KMS-11 (cell line): ENCODE measurements around the gene NRTN.
A peak's percentile ranks its signal among the peaks of the same experiment; 100 is the strongest.

Experiments used
- H2AFZ ChIP-seq: fragments of 200-600 bp; sonication (generic); 2 replicates; pipeline ENCODE4 v1.6.1; 2016; ENCODE audit warnings: antibody characterized with exemption, mixed run types, low read depth
- H3K27ac ChIP-seq: fragments of 200-600 bp; sonication (generic); 2 replicates; pipeline ENCODE4 v1.6.1; 2016; ENCODE audit warnings: mild to moderate bottlenecking, mixed run types
- H3K27me3 ChIP-seq: fragments of 200-600 bp; sonication (generic); 2 replicates; pipeline ENCODE4 v1.6.1; 2017; ENCODE audit warnings: mild to moderate bottlenecking, low read depth, mixed run types, moderate library complexity; ENCODE audit not compliant: insufficient read depth
- H3K36me3 ChIP-seq: fragments of 200-600 bp; sonication (generic); 2 replicates; pipeline ENCODE4 v1.6.1; 2017; ENCODE audit warnings: mild to moderate bottlenecking, mixed run types; ENCODE audit not compliant: insufficient read depth
- H3K4me1 ChIP-seq: fragments of 200-600 bp; sonication (generic); 2 replicates; pipeline ENCODE4 v1.6.1; 2016; ENCODE audit warnings: mild to moderate bottlenecking, low read depth, mixed run types; ENCODE audit not compliant: poor library complexity, severe bottlenecking
- H3K4me2 ChIP-seq: fragments of 200-600 bp; sonication (generic); 2 replicates; pipeline ENCODE4 v1.7.0; 2016; ENCODE audit warnings: mild to moderate bottlenecking, mixed run types
- H3K4me3 ChIP-seq: fragments of 200-600 bp; sonication (generic); IDR thresholded peaks from 2 replicates; pipeline ENCODE4 v1.6.1; 2017; ENCODE audit warnings: low read depth, low read length, mixed read lengths; ENCODE audit not compliant: insufficient read depth
- H3K79me2 ChIP-seq: fragments of 200-600 bp; sonication (generic); 2 replicates; pipeline ENCODE4 v1.6.1; 2016; ENCODE audit warnings: low read depth, mixed run types; ENCODE audit not compliant: insufficient read depth
- H3K9ac ChIP-seq: fragments of 200-600 bp; sonication (generic); 2 replicates; pipeline ENCODE4 v1.6.1; 2016; ENCODE audit warnings: mild to moderate bottlenecking, mixed run types
- H4K20me1 ChIP-seq: fragments of 200-600 bp; sonication (generic); 2 replicates; pipeline ENCODE4 v1.6.1; 2016; ENCODE audit warnings: mild to moderate bottlenecking, mixed run types; ENCODE audit not compliant: insufficient read depth
- TF ChIP-seq, protein P1 (sequence below): fragments of 200-600 bp; sonication (generic); conservative IDR thresholded peaks from 2 replicates; pipeline ENCODE4 v1.6.1; 2017; ENCODE audit warnings: low read depth, mild to moderate bottlenecking, antibody characterized with exemption, low read length, moderate library complexity, mixed read lengths

NRTN gene, protein sequence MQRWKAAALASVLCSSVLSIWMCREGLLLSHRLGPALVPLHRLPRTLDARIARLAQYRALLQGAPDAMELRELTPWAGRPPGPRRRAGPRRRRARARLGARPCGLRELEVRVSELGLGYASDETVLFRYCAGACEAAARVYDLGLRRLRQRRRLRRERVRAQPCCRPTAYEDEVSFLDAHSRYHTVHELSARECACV

DNA sequence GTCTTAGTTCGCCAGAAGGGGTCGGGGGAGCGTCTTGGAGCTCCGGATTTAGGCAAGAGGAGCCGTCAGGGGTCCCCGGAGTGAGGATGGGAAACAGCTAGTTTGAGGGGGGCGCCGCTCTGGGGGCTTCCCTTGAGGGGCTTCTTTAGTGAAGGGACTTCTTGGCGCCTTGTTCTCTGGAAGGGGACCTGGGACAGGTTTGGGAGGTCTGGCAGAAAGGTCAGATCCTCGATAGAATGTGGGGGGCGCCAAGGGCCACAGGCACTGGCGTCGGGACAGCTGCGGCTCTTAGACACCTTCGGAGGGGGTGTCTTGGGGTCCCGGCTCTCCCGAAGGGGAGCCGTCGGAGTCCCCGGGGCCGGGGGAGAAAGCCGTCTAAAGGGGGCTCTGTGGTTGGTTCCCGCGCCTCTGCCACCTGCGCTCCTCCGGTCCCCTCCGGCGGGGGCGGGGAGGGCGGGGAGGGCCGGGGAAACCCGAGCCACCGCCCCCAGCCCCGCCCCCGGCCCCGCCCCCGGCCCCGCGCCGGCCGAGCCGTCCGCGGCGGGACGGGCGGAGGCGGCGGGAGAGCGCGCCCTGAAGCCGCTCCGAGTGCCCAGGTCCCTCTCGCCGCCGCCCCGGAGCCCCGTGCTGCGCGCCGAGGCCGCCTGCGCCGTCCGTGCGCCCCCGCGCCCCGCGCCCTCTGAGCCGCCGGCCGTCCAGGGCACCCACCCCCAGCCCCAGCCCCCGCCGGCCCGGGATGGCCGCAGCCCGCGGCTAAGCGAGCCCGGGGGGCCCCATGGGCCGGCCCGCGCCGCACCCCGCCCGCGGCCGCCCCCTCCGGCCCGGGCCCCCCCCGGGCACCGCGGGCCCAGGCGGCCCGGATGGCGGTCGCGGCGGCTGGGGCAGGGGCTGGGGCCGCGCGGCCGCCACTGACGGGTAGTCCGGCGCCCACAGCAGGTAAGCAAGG is at the start of gene NRTN:
TSS of gene NRTN (plus strand) at position 552 of the 946 bp plus-strand sequence. CDS start 19,099 bp downstream, outside the sequence.
- H3K27ac ChIP-seq = no peak within 1 kb of the TSS
- peak within 1 kb of the TSS; percentile 98 for H2AFZ ChIP-seq
- no peak within 1 kb of the TSS for H3K4me3 ChIP-seq
- H3K4me2 ChIP-seq = peak within 1 kb of the TSS; percentile 89
- H3K4me1 ChIP-seq = peaks cover 9% of the 10 kb centered on the region
- no peaks in the 10 kb centered on the region for H3K79me2 ChIP-seq
- TF ChIP-seq, protein P1, sequence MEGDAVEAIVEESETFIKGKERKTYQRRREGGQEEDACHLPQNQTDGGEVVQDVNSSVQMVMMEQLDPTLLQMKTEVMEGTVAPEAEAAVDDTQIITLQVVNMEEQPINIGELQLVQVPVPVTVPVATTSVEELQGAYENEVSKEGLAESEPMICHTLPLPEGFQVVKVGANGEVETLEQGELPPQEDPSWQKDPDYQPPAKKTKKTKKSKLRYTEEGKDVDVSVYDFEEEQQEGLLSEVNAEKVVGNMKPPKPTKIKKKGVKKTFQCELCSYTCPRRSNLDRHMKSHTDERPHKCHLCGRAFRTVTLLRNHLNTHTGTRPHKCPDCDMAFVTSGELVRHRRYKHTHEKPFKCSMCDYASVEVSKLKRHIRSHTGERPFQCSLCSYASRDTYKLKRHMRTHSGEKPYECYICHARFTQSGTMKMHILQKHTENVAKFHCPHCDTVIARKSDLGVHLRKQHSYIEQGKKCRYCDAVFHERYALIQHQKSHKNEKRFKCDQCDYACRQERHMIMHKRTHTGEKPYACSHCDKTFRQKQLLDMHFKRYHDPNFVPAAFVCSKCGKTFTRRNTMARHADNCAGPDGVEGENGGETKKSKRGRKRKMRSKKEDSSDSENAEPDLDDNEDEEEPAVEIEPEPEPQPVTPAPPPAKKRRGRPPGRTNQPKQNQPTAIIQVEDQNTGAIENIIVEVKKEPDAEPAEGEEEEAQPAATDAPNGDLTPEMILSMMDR = no peak
- H3K9ac ChIP-seq = peak within 1 kb of the TSS; percentile 27; the same call in 1 of the 2 replicates
- H3K36me3 ChIP-seq = no peaks in the 10 kb centered on the region
- no peaks in the 10 kb centered on the region for H4K20me1 ChIP-seq
- peaks cover 3% of the 10 kb centered on the region; the same call in 1 of the 2 replicates for H3K27me3 ChIP-seq

DNA sequence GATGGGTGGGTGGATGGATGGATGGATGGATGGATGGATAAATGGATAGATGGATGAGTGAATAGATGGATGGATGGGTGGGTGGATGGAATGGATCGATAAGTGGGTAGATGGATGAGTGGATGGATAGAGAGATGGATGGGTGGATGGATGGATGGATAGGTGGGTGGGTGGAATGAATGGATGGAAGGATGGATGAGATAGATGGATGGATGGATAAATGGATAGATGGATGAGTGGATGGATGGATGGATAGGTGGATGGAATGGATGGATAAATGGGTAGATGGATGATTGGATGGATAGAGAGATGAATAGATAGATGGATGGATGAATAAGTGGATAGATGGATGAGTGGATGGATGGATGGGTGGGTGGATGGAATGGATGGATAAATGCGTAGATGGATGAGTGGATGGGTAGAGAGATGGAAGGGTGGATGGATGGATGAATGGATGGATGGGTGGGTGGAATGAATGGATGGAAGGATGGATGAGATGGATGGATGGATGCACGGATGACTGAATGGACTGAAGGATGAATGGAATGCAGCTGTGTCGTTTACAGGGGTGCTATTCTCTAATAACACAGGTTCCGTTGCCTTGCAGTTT is 42.2 kb upstream of the NRTN start:
- Histone ChIP-seq H3K4me2 (no peak overlapping the region), H3K9ac (no peak overlapping the region), H3K36me3 (no peaks in the 10 kb centered on the region), H4K20me1 (no peaks in the 10 kb centered on the region), H3K27ac (no peak overlapping the region), H3K79me2 (no peaks in the 10 kb centered on the region), H2AFZ (no peak overlapping the region), H3K4me1 (no peaks in the 10 kb centered on the region), H3K27me3 (peaks cover 12% of the 10 kb centered on the region; the same call in 1 of the 2 replicates), H3K4me3 (no peak overlapping the region)
- TF ChIP-seq, protein P1 = no peak

DNA sequence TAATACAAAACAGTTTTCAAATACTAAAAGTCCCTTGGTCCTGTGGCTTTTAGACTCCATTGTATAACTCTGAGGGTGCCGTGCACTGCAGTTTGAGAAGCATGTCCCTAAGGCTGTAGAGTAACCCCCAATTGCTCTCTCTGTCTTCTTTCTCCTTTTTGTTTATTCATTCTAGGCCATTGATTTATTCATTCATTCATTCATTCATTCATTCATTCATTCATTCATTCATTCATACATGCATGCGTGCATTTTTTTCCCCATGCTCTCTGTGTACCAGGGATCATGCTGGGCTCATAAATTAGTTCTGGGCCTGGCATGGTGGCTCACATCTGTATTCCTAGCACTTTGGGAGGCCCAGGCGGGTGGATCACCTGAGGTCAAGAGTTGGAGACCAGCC is 39.6 kb upstream of the NRTN start:
- TF ChIP-seq, protein P1 = no peak
- H3K36me3 ChIP-seq = no peaks in the 10 kb centered on the region

DNA sequence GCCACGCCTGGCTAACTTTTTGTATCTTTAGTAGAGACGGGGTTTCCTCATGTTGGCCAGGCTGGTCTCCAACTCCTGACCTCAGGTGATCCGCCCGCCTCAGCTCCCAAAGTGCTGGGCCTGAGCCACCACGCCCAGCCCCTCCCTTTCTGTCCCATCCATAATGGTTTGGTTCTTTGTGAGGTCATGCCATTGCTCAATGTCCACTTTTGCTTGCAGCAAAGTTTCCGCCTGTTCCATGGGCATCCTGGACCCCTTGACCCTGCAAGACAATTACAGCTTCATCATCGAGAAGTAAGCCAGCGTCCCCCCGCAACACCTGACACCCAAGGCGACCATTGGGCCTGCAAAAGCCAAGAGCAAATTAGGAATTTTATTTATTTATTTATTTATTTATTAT is 36.9 kb upstream of the NRTN start:
- H3K27me3 ChIP-seq = no peaks in the 10 kb centered on the region; the same call in 1 of the 2 replicates
- H3K4me3 ChIP-seq = no peak overlapping the region
- TF ChIP-seq, protein P1 = no peak
- no peak overlapping the region for H3K9ac ChIP-seq
- H3K27ac ChIP-seq = no peak overlapping the region
- H3K4me2 ChIP-seq = no peak overlapping the region
- H3K79me2 ChIP-seq = no peaks in the 10 kb centered on the region
- no peaks in the 10 kb centered on the region for H3K36me3 ChIP-seq
- H2AFZ ChIP-seq = no peak overlapping the region
- no peaks in the 10 kb centered on the region for H4K20me1 ChIP-seq
- no peaks in the 10 kb centered on the region for H3K4me1 ChIP-seq

More for the DNA sequence above, 39.6 kb upstream of the NRTN start:
- Histone ChIP-seq H3K4me3 (no peak overlapping the region), H3K9ac (no peak overlapping the region), H3K4me1 (no peaks in the 10 kb centered on the region), H3K27ac (no peak overlapping the region), H4K20me1 (no peaks in the 10 kb centered on the region), H3K79me2 (no peaks in the 10 kb centered on the region), H3K27me3 (peaks cover 7% of the 10 kb centered on the region; the same call in 1 of the 2 replicates), H3K4me2 (no peak overlapping the region), H2AFZ (no peak overlapping the region)
